ENCODE data around the gene NLRP6.
"Not testable (repeated sequence)": the region's sequence is repeated elsewhere in the genome, so short reads cannot be mapped to it uniquely, and the experiment has no call there.

The NLRP6 gene

DNA sequence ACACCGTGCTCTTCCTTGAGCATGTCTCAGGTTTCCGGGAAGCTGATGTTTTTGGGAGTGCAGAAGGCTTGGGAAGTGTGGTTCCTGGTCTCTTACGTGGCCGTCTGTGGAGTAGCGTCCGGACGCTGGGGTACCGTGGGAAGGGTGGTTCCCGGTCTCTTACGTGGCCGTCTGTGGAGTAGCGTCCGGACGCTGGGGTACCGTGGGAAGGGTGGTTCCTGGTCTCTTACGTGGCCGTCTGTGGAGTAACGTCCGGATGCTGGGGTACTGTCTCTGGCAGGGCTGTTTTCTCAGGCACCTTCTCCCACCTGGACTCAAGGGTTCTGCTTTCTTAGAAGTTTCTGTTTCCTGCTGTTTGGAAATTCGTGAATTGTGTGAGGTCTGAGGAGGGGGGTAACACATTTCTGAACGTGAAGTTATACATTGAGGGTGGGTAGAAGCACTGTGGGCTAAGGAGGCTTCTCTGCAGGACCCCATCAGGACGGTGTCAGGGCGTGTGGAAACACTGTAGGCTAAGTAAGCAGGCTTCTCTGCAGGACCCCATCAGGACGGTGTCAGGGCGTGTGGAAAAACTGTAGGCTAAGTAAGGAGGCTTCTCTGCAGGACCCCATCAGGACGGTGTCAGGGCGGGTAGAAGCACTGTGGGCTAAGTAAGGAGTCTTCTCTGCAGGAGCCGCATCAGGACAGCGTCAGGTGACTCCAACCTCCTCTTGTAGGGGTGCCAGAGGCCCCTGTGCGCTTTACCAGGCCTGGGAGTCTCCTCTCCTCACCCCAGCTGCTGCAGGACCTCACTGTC is 47.8 kb downstream of the NLRP6 start:
- no peak for DNase-seq (ENCODE audit: low spot score)

DNA sequence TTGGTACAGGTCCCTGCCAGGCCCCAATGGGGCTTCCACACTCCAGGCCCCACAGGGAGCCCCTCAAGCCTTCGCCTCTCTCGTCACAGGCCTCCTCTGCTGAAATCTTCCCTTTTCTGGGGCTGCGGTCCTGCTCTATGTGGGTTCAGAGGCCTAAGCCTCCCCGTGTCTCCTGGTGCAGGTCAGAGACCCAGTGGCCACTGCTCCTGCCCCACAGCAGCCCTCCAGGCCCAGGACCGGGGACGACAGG is 48.3 kb downstream of the NLRP6 start:
- no peak for DNase-seq (ENCODE audit: low spot score)

DNA sequence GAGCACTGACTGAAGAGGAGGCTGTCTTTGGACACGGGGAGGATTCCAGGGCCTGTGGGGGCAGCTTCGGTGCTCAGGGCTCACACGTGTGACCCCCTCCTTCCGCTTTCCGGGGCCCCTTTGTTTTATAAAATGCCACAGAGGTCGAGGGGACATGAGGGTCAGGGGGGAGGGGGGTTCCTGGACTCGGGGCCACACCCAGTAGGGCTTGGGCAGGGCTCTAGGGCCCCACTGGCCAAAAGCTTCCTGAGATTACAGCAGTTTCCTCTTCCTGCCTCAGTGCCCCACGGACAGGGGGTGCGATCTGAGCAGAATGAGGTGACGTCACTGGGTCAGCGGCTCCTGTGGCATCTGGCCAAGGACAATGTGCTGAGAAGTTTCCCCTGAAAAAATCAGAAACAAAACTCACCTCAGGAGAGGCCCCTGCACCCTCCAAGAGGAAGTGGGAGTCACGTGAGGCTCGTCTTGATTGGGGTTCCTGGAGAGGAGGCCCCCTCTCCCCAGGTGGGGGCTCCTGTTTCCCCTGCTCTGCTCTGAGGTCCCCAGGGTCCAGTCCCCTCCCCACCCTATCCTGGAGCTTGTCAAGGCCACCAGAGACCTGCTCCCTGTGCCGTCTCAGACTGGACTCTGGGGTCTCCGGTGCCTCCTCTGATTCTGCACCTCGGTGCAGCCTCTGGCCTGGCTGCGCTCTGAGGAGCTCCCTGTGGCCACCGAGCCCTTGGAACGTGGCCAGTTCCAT is 48.8 kb downstream of the NLRP6 start:
- no peak for DNase-seq (ENCODE audit: low spot score)

DNA sequence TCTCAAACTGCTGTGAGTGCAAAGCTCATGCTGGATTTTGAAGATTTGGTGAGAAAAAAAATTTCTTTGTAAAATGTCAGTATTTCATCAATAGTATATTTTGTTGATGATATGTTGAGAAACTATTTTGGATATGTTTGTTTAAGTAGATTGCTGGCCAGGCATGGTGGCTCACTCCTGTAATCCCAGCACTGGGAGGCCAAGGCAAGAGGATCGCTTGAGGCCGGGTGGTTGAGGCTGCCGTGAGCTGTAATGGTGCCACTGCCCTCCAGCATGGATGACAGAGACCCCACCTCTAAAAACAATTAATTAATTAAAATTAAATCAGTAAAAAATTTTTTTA is 49.3 kb downstream of the NLRP6 start:
- no peak for DNase-seq (ENCODE audit: low spot score)

DNA sequence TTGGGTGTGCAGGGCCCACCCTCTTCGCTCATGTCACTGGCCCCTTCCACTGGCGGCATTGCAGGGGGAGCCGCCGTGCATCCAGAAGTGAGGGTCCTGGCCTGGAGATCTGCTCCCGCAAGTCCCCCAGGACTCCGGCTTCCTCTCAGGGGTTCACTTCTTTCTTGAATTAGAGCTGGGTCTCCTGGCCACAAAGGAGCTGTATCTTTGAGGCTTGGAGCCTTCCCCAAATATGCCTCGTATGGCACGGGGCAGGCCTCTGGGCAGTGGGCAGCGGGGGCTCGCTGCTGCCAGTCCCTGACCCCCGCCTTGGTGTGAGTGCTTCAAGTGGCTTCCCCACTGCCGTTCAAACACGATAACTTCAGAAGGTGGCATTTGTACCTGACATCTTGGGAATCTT is 49.8 kb downstream of the NLRP6 start:
- DNase-seq (ENCODE audit: low spot score) = no peak

DNA sequence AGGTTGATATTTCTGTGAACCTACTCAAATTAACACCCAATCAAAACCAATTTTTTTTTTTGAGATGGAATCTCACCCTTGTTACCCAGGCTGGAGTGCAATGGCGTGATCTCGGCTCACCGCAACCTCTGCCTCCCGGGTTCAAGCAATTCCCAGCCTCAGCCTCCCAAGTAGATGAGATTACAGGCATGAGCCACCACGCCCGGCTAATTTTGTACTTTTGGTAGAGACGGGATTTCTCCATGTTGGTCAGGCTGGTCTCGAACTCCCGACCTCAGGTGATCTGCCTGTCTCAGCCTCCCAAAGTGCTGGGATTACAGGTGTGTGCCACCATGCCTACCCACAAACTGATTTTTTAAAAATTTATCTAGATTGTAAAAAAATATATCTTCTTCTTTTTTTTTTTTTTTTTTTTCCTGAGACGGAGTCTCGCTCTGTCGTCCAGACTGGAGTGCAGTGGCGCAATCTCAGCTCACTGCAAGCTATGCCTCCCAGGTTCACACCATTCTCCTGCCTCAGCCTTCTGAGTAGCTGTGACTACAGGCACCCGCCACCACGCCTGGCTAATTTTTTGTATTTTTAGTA is 50.4 kb downstream of the NLRP6 start:
- not testable (repeated sequence) for DNase-seq (ENCODE audit: low spot score)

DNA sequence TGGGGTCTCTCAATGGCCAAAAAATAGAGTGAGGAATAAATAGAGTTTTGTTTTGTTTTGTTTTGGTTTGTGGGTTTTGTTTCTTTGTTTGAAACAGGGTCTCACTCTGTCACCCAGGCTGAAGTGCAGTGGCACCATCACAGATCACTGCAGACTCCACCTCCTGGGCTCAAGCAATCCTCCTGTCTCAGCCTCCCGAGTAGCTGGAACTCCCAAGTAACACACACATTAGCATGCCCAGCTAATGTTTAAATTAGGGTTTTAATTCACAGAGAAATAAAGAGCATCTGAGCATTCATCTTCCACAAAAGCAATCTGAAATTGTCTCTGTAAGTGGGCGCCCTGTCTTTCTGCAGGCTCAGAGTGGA is 51.7 kb downstream of the NLRP6 start:
- no peak for DNase-seq (ENCODE audit: low spot score)

DNA sequence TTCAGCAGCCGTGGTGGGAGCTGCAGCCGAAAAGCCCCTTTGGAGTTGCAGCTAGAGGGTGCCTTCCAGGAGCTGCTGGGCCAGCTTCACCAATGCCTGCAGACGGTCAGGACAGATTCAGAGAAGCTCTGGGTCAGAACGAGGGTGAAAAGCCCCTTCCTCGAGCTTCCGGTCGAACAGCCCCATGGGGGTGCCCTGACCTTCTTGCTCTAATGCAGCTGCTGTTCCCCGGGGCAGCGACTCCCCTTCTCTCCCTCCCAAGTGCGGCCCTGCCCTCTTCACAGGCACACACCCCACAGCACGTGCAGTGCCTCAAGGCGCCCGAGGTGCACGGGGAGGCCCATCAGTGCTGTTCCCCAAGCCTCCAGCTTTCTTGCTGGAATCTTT is 52.1 kb downstream of the NLRP6 start:
- DNase-seq (ENCODE audit: low spot score) = no peak

DNA sequence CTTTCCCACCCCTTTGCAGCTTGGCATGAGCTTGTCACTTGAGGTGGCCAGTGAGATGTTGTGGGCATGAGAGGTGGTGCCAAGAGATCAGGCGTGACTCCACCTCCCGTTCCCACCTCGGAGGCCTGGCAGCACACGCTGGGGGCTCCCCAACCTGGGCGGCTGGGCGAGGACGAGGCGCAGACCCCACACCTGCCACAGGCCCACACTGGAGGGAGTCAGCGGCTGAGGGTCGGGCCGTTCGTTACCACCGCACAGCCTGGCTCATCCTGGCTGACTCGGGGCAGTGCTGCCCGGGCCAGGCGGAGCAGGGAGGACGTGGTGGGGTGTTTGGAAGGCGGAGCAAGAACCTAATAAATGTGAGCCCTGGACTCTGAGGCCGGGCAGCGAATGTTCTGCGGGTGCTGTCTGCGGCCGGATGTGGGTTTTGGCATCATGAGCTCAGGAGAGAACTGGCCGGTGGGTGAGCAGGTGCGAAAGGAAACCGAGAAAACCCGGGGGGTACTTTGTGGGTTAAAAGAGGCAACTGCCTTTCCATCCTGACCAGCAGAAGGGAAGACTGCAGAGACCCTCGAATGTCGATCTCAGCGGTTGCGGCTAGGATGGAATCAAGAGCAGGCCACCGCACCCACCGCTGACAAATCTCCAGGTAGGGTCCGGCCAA is 52.6 kb downstream of the NLRP6 start:
- DNase-seq (ENCODE audit: low spot score) = no peak

DNA sequence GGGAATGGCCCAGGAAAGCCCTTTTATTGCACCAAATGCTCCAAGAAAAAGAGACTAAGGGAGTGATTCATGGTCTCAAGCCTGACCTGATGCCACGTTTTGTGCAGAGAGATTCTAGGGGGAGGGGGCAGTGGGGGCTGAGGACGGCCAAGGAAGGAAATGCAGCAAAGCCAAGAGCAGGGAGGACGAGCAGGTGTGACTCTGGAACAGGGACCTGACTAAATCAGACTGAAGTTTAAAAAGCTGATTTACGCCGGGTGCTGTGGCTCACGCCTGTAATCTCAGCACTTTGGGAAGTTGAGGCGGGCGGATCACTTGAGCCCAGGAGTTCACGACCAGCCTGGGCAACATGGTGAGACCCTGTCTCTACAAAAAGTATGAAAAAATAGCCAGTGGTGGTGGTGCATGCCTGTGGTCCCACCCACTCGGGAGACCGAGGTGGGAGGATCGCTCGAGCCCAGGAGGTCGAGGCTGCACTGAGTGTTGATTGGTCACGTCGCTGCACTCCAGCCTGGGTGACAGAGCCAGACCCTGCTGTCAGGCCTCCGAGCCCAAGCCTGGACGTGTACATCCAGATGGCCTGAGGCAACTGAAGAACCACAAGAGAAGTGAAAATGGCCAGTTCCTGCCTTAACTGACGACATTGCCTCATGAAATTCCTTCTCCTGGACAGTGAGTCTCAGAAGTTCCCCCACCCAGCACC is 53.3 kb downstream of the NLRP6 start:
- DNase-seq (ENCODE audit: low spot score) = no peak

DNA sequence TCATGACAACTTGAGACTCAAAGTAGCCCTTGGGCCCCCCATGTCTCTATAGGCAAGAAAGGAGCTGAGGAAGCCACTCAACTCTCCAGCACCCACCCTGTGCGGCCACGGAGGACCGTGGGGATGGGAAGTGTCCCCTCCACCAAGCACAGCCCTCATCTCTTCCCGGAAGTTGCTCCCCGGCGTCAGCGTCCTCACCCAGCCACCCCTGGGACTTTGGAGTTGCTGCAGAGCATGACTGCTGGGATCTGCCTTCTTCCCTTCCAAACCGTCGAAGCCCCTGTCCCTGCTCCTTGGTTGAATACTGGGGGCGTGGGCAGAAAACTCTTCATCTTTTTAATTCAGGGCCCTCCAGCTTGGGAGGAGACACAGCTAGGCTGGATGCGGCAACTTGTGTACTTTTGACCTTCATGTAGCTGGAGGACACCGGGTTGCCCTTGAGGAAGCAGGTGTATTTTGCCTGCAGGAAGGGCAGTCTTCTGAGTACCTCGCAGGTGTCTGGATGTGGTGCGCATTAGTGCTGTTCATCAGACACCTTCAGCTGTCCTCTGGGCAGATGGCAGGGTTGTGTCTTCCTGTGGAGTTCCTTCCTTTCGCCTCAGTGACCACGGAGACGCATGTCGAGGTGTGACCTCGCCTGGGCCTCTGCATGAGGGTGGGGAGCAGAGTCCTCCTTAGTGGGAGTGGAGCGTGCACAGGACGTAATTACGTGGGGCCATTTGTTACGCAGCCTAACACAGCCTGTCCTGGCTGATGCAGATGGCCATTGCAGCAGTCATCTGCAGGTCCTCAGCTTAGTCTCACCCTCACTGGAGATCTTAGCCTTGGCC is 54.7 kb downstream of the NLRP6 start:
- DNase-seq (ENCODE audit: low spot score) = no peak

DNA sequence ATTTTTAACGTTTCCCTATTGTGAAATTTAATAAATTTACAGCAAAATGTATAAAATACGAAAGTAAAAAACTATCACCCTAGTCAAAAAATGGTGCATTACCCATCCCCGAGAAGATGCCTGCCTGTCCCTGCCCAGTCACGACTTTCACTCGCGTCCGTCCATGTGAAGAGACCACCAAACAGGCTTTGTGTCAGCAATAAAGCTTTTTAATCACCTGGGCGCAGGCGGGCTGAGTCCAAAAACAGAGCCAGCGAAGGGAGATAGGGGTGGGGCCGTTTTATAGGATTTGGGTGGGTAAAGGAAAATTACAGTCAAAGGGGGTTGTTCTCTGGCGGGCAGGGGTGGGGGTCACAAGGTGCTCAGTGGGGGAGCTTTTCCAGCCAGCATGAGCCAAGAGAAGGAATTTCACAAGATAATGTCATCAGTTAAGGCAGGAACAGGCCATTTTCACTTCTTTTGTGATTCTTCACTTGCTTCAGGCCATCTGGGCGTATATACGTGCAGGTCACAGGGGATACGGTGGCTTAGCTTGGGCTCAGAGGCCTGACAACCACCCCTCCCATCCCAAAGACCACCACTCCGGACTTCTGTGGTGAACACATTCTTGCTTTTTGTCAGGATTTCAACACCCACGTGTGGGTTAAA is 55.5 kb downstream of the NLRP6 start:
- DNase-seq (ENCODE audit: low spot score) = not testable (repeated sequence)

DNA sequence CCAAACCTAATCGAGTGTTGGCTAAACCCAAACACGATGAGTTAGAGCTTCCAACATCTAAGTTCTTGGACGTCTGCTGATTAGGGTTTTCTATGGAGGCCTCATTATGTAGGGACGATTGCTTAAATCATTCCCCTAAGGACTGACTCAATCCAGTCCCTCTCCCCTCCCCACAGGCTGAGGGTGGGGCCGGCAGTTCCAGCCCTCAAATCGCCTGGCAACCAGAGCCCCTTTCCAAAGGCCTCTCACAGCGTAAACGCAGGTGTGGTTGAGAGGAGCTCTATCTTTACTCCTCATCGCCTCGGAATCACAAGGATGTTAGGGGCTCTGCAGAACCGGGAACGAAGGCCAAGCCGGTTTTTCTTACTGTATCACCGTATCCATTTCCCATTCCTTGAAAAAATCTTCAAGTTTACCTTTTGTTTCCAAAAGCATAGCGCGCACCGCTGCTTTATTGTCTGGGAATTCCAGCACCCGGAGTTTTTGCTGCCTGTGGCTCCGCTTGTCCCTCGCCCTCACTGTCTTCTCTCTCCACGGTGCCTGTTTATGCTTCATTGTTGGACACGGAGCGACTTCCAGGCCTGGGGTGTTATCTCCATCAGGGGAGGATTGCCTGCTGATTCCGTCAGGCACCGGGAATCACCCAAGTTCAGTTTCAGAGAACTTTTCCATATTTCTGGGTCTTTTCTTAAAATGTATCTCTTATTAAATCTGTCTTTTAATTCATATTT is 56.2 kb downstream of the NLRP6 start:
- DNase-seq (ENCODE audit: low spot score) = no peak
